NCI-H128 (cell line): ENCODE results near the gene ADGRL3.

ENCODE experiments used
- DNase-seq: peaks from one replicate; lab custom pipeline; 2025; ENCODE audit not compliant: unreplicated experiment; lab: John Stamatoyannopoulos, UW

The ADGRL3 gene

GRCh38 chr4:61408861-61409260 lies 208.7 kb downstream of the ADGRL3 start:
- no peak for DNase-seq

GRCh38 chr4:61411241-61411640 lies 211.1 kb downstream of the ADGRL3 start:
- no peak for DNase-seq

GRCh38 chr4:61425315-61425714 lies 225.2 kb downstream of the ADGRL3 start:
- no peak for DNase-seq

- DNase-seq: no peak
Observed at GRCh38 chr4:61426229-61426628, 226.1 kb downstream of the ADGRL3 start.

GRCh38 chr4:61427099-61427817 lies 227.1 kb downstream of the ADGRL3 start:
- no peak for DNase-seq

GRCh38 chr4:61427818-61428495 lies 227.8 kb downstream of the ADGRL3 start:
- no peak for DNase-seq

GRCh38 chr4:61428950-61429349 lies 228.8 kb downstream of the ADGRL3 start:
- no peak for DNase-seq

- DNase-seq: no peak
Observed at GRCh38 chr4:61431131-61431530, 231.0 kb downstream of the ADGRL3 start.

- DNase-seq: no peak
Observed at GRCh38 chr4:61437923-61438322, 237.8 kb downstream of the ADGRL3 start.

- DNase-seq: no peak
Observed at GRCh38 chr4:61440321-61440720, 240.2 kb downstream of the ADGRL3 start.

GRCh38 chr4:61442936-61443335 lies 242.8 kb downstream of the ADGRL3 start:
- DNase-seq: no peak

- no peak for DNase-seq
Observed at GRCh38 chr4:61443813-61444510, 243.8 kb downstream of the ADGRL3 start.

GRCh38 chr4:61445374-61446063 lies 245.4 kb downstream of the ADGRL3 start:
- DNase-seq: no peak

GRCh38 chr4:61446941-61447340 lies 246.8 kb downstream of the ADGRL3 start:
- DNase-seq: no peak

GRCh38 chr4:61447918-61448317 lies 247.8 kb downstream of the ADGRL3 start:
- no peak for DNase-seq

- no peak for DNase-seq
Observed at GRCh38 chr4:61451935-61452334, 251.8 kb downstream of the ADGRL3 start.

- no peak for DNase-seq
Observed at GRCh38 chr4:61461956-61462355, 261.8 kb downstream of the ADGRL3 start.

- DNase-seq: no peak
Observed at GRCh38 chr4:61462451-61463326, 262.6 kb downstream of the ADGRL3 start.

GRCh38 chr4:61468024-61468720 lies 268.0 kb downstream of the ADGRL3 start:
- DNase-seq: no peak

- DNase-seq: no peak
Observed at GRCh38 chr4:61473306-61473705, 273.2 kb downstream of the ADGRL3 start.
